Activated naive CD8-positive, alpha-beta T cell treated with anti-CD3 and anti-CD28 coated beads for 36 hours (primary cell): ENCODE results near the gene GCLC. TPM values are rescaled to one million over a fixed set of nuclear protein-coding genes. Genes with fewer than 3 reads are reported as not detected.

Source experiments
- DNase-seq: peaks from one replicate; pipeline ENCODE4 v3.0.0; 2021
- H3K27ac Mint-ChIP-seq: one replicate; pipeline ENCODE4 v1.8.0; 2022; ENCODE audit warnings: mild to moderate bottlenecking, moderate library complexity, mixed read lengths
- H3K27me3 Mint-ChIP-seq: one replicate; pipeline ENCODE4 v1.8.0; 2022; ENCODE audit warnings: mild to moderate bottlenecking, mixed read lengths
- H3K36me3 Mint-ChIP-seq: one replicate; pipeline ENCODE4 v1.8.0; 2021; ENCODE audit warnings: mild to moderate bottlenecking, mixed read lengths
- H3K4me1 Mint-ChIP-seq: one replicate; pipeline ENCODE4 v1.8.0; 2021; ENCODE audit warnings: mixed read lengths
- H3K4me3 Mint-ChIP-seq: one replicate; pipeline ENCODE4 v1.8.0; 2022; ENCODE audit warnings: mild to moderate bottlenecking, moderate library complexity, mixed read lengths
- H3K9me3 Mint-ChIP-seq: one replicate; pipeline ENCODE4 v1.8.0; 2022; ENCODE audit warnings: mixed read lengths
- total RNA-seq, 2 experiments: library from RNA; stranded (reverse); gene quantifications; one replicate each; pipeline ENCODE4 v1.2.3, GENCODE V29; 2021

GCLC gene
- total RNA-seq, 2 experiments from 2014 or later: 25.3 to 29.6 TPM

DNA sequence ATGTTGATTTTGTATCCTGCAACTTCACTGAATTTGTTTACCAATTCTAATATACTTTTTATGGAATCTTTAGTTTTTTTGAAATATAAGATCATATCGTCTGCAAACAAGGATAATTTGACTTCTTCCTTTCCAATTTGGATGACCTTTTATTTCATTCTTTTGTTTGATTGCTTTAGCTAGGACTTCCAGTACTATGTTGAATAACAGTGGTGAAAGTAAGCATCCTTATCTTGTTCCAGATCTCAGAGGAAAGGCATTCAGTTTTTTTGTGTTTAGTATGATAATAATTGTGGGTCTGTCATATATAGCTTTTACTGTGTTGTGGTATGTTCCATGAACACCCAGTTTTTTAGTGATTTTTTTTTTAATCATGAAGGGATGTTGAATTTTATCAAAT lies 75.7 kb downstream of the GCLC start:
- H3K4me1 Mint-ChIP-seq: peaks cover 4% of the 10 kb centered on the region

DNA sequence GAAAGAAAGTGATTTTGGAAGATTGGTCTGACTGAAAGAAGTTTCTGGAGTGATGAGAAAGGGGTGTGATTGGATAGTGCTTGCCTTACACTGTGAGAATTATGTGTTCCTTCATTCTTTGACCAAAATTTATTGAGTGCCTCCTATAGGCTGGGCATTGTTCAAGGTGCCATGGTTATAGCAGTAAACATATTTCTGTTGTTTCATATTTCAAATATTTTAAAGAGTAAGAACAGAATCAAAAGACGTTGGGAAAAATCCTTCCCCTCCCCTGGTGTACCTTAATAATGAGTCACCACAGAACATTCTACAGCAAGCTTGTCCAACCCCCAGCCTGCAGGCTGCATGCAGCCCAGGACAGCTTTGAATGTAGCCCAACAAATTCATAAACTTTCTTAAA lies 78.6 kb downstream of the GCLC start:
- H3K4me1 Mint-ChIP-seq: peaks cover 6% of the 10 kb centered on the region
- no peak overlapping the region for H3K4me3 Mint-ChIP-seq
- H3K9me3 Mint-ChIP-seq: no peaks in the 10 kb centered on the region
- H3K27ac Mint-ChIP-seq: no peak overlapping the region
- peaks cover 3% of the 10 kb centered on the region for H3K27me3 Mint-ChIP-seq
- H3K36me3 Mint-ChIP-seq: no peaks in the 10 kb centered on the region
- DNase-seq: no peak

More for the DNA sequence above, 75.7 kb downstream of the GCLC start:
- H3K27ac Mint-ChIP-seq: no peak overlapping the region
- no peak for DNase-seq
- no peak overlapping the region for H3K4me3 Mint-ChIP-seq
- H3K9me3 Mint-ChIP-seq: no peaks in the 10 kb centered on the region
- no peaks in the 10 kb centered on the region for H3K36me3 Mint-ChIP-seq
- peaks cover 3% of the 10 kb centered on the region for H3K27me3 Mint-ChIP-seq

DNA sequence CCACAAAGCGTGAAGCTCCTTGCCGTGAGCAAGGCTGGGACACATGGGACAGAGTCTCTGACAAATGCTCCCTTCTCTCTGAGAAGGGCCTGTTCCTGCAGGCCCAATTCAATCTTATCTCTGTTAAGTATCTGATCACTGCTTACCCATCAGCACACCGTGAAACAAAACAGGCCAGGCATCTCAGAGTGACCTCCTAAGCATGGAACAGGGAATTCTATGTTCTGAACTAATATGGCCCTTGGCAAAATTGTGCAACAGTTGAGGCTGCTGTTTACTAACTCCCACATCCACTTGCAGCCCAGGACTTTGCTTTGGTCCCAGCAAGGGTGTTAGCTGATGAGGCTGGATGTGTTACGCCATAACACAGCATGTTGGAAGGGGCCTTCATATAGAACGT lies 79.2 kb downstream of the GCLC start:
- H3K27ac Mint-ChIP-seq: no peak overlapping the region
- H3K4me1 Mint-ChIP-seq: peaks cover 10% of the 10 kb centered on the region
- peaks cover 3% of the 10 kb centered on the region for H3K27me3 Mint-ChIP-seq
- H3K9me3 Mint-ChIP-seq: no peaks in the 10 kb centered on the region
- H3K4me3 Mint-ChIP-seq: no peak overlapping the region
- H3K36me3 Mint-ChIP-seq: no peaks in the 10 kb centered on the region
- no peak for DNase-seq

DNA sequence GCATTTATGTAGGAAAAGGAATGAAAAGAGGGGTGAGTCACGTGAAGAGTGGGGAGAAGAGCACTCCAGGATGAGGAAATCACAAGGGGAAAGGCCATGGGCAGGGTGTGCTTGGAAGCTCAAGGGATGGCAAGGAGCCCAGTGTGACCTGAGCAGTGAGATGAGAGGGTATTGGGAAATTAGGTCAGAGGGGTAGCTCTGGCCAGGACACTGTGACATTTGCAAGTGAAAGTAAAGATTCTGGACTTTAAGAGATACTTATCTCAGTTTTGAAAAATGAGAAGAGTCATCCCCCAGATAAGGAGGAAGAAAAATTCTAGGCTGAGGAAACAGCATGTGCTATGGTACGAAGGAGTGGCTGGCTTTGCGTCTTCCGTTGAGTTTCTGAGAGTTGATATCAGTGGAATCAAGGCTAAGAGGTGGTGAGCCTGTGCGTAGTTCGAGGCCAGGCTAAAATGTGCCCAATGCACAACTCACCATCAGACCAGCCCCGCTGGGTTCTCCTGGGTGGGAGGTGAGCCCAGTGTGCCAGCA lies 79.9 kb downstream of the GCLC start:
- peaks cover 10% of the 10 kb centered on the region for H3K4me1 Mint-ChIP-seq
- no peaks in the 10 kb centered on the region for H3K9me3 Mint-ChIP-seq
- H3K4me3 Mint-ChIP-seq: no peak overlapping the region
- no peaks in the 10 kb centered on the region for H3K36me3 Mint-ChIP-seq
- DNase-seq: no peak
- no peak overlapping the region for H3K27ac Mint-ChIP-seq
- H3K27me3 Mint-ChIP-seq: no peaks in the 10 kb centered on the region

DNA sequence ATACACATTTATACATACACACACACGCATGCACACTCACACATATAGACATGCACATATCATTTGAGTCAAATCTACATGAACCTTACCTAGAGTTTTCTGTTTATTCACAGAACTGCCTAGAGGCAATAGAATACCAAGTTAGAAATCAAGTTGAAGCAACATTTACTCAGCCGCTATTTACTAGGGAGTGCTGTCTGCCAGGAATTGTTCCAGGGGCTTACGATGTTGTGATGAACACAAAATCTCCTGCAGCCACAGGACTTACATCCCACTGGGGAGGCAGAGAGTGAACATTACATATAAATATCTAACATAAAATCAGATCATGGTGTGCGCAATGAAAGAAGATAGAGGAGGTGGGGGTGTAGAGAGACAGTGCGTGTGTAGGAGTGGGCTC lies 80.4 kb downstream of the GCLC start:
- Mint-ChIP-seq H3K4me1 (peaks cover 7% of the 10 kb centered on the region), H3K9me3 (no peaks in the 10 kb centered on the region), H3K36me3 (no peaks in the 10 kb centered on the region), H3K27ac (no peak overlapping the region), H3K4me3 (no peak overlapping the region), H3K27me3 (no peaks in the 10 kb centered on the region)
- no peak for DNase-seq

DNA sequence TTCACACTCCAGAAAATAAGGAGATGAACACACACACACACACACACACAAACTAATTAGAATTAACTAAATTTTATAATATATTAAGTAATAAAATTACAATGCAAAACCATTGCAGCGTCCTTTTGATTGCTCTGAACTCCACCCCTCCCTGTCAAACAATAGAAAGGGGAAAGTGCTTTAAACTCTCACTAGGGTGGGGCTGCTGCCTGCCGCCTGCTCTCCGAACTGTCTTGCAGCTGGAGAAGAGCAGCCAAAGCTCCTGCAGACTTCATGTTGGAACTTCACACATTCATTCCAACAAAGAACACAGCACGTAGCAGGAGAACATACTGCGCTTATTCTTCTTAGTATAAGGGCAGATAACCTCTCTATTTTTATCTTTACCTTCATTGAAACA lies 83.2 kb downstream of the GCLC start:
- no peak overlapping the region for H3K4me3 Mint-ChIP-seq
- H3K9me3 Mint-ChIP-seq: no peaks in the 10 kb centered on the region
- H3K4me1 Mint-ChIP-seq: peaks cover 8% of the 10 kb centered on the region
- no peak for DNase-seq
- H3K36me3 Mint-ChIP-seq: no peaks in the 10 kb centered on the region
- H3K27ac Mint-ChIP-seq: peak overlapping the region; percentile 0
- no peaks in the 10 kb centered on the region for H3K27me3 Mint-ChIP-seq

DNA sequence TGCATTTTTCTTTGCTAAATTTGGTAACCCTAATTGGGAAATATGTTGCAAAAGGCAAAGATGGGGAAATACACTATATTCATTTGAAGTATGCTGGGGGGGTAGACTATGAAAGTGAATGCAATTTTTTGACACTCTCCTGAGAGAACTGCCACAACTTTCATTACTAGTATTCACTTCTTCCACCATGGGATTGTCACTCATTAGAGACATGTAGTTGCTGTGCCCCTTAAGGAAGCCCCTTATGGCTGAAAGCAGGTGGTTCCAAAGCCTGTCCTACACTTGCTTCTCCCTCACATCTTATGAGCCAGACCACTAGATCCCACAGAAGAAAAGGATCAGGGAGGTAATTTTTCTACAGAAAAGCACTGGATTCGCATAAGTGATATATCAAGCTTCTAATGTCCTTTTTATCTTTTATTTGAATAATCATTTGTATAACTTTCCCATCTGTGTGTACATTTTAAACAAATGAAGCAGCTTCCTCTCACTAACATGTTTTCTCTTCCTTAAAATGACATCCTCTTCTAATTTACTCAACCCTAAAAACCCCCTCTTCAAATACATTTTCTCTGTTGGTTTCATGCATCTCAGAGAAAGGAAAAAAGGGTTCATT lies 83.8 kb downstream of the GCLC start:
- Mint-ChIP-seq H3K4me1 (peaks cover 8% of the 10 kb centered on the region), H3K27ac (no peak overlapping the region), H3K4me3 (no peak overlapping the region), H3K36me3 (no peaks in the 10 kb centered on the region), H3K9me3 (no peaks in the 10 kb centered on the region), H3K27me3 (no peaks in the 10 kb centered on the region)
- DNase-seq: no peak

DNA sequence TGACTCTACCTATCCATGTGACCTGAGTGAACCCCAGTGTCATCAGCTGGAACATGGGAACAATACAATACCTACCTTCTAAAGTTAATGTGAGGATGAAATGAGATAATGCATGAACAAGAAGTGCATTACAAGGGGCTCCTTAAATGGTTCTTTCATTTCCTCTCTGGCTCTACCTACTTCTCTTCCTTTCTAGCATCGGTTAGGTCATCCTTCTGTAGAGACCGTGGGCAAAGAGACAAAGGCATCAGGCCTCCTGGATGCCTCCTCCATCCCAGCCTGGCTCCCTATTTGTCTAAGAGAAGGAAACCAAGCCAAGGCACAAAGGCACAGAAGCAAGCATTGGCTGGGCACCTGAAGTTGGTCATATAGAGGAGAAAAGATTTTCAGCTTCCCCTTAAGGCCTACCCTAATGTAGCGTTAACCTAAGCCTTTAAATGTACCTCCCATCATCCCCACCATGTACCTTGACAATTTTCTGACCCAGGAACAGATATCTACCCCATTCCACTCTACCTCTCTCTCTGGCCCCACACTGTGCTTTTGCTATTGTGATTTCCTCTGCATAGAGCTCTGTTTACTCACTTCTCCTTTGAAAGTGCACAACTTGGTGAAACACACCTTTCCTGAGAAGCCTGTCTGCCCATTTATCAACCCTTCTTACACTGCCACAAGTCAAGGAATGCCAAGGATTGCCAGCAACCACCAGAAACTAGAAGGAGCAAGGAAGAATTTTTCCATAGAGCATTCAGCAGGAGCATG lies 86.6 kb downstream of the GCLC start:
- Mint-ChIP-seq H3K36me3 (peaks cover 2% of the 10 kb centered on the region), H3K4me1 (peaks cover 8% of the 10 kb centered on the region), H3K4me3 (no peak overlapping the region), H3K27me3 (no peaks in the 10 kb centered on the region), H3K9me3 (peaks cover 2% of the 10 kb centered on the region), H3K27ac (no peak overlapping the region)
- DNase-seq: no peak

DNA sequence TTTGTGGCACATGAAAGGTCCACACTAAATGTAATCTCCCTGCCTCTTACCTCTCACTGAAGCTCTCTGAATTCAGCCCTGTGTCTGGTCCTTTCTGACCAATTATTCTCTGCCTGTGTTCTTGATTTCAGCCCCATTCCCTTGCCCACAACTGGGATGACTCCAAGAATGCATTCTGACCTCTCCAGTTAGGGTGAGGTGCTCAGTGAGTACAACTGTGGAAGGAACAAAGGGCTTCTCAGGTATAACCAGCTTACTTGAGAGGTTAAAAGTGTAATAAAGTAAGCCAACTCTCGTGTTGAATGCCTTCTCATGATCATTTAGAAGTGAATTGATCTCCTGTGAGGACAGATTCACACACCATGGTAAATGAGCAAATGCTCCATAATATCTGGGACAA lies 88.1 kb downstream of the GCLC start:
- DNase-seq: no peak
- Mint-ChIP-seq H3K9me3 (peaks cover 2% of the 10 kb centered on the region), H3K4me1 (peaks cover 8% of the 10 kb centered on the region), H3K4me3 (no peak overlapping the region), H3K36me3 (peaks cover 2% of the 10 kb centered on the region), H3K27ac (no peak overlapping the region), H3K27me3 (no peaks in the 10 kb centered on the region)

DNA sequence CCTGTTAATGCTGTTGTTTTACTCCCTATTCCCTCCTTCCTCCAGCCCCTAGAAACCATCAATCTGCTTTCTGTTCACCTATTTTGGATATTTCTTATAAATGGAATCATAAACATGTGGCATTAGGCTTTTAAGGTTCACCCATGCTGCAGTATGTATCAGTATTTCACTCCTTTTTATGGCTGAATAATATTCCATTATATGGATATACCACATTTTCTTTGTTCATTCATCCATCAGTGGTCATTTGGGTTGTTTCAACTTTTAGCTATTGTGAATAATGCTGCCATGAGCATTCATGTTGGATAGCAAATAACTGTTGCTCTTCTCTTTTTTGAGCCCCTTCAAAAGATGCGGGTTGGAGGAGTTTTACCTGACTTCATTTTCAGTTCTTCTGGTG lies 89.2 kb downstream of the GCLC start:
- Mint-ChIP-seq H3K27ac (no peak overlapping the region), H3K4me1 (peaks cover 2% of the 10 kb centered on the region), H3K36me3 (peaks cover 2% of the 10 kb centered on the region), H3K9me3 (peaks cover 2% of the 10 kb centered on the region), H3K27me3 (no peaks in the 10 kb centered on the region), H3K4me3 (no peak overlapping the region)
- DNase-seq: no peak

DNA sequence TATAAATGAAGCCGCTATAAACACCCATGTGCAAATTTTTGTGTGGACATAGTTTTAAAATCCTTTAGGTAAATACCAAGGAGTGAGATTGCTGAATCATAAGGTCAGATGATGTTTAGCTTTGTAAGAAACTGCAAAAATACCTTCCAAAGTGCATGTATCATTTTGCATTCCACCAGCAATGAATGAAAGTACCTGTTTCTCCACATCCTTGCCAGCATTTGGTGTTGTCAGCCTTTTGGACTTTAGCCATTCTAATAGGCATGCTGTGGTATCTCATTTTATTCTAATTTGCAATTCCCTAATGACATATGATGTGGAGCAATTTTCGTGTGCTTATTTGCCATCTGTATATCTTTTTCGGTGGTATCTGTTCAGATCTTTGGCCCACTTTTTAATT lies 93.7 kb downstream of the GCLC start:
- DNase-seq: no peak
- Mint-ChIP-seq H3K4me3 (no peak overlapping the region), H3K36me3 (peaks cover 3% of the 10 kb centered on the region), H3K4me1 (no peaks in the 10 kb centered on the region), H3K27me3 (no peaks in the 10 kb centered on the region), H3K27ac (no peak overlapping the region), H3K9me3 (peaks cover 4% of the 10 kb centered on the region)

DNA sequence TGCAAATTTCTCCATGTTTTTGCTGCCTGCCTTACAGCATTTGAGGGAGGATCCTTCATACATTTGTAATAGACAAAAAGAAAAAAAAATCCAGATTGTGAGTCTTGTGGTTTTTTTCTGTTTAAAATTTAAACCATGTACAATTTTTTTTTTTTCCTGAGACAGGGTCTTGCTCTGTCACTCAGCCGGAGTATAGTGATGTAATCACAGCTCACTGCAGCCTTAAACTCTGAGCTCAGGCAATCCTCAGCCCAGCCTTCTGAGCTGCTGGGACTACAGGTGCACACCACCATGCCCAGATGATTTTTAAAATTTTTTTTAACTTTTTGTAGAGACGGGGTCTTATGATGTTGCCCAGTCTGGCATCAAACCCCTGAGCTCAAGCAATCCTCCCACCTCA lies 97.0 kb downstream of the GCLC start:
- no peak for DNase-seq
- H3K27ac Mint-ChIP-seq: no peak overlapping the region
- H3K4me3 Mint-ChIP-seq: no peak overlapping the region
- peaks cover 1% of the 10 kb centered on the region for H3K36me3 Mint-ChIP-seq
- peaks cover 5% of the 10 kb centered on the region for H3K27me3 Mint-ChIP-seq
- no peaks in the 10 kb centered on the region for H3K4me1 Mint-ChIP-seq
- H3K9me3 Mint-ChIP-seq: peaks cover 2% of the 10 kb centered on the region

Other genes with a start within 250 kb of the GCLC start
- 10 to 100 TPM; 86.2 to 88.3 TPM for gene ELOVL5, start 196.2 kb downstream of the GCLC start, total RNA-seq
- gene KLHL31, start 120.7 kb upstream of the GCLC start, total RNA-seq: under 1 TPM; 0.14 to 0.19 TPM
- gene LRRC1, start 249.9 kb upstream of the GCLC start, total RNA-seq: 1 to 10 TPM; 1.5 to 2.6 TPM